Upper lobe of left lung (tissue), 6 donors: ENCODE data around the gene SLFN12L. TPM values are rescaled to one million over a fixed set of nuclear protein-coding genes. Genes with fewer than 3 reads are reported as not detected.

Experiments used
- ATAC-seq, 2 donors: fragments of 200-7000 bp; cut with Tn5 transposase; one replicate each; pipeline ENCODE4 v1.9.1; 2022; ENCODE audit warnings: mild to moderate bottlenecking in 2 of 2, moderate library complexity in 2 of 2; ENCODE audit not compliant: low FRiP score in 2 of 2
- DNase-seq, 2 donors: peaks; one replicate each; pipeline ENCODE4 v3.0.0-alpha.2; 2019 to 2020
- H3K27ac ChIP-seq, 4 donors: fragments of 200-600 bp; sonication (generic); one replicate each; pipeline ENCODE4 v1.5.1; 2016 to 2019
- H3K27me3 ChIP-seq, 4 donors: fragments of 200-600 bp; sonication (generic); one replicate each; pipeline ENCODE4 v1.5.1; 2017 to 2019
- H3K36me3 ChIP-seq, 4 donors: fragments of 200-600 bp; sonication (generic); one replicate each; pipeline ENCODE4 v1.5.1; 2016 to 2019
- H3K4me1 ChIP-seq, 4 donors: fragments of 200-600 bp; sonication (generic); one replicate each; pipeline ENCODE4 v1.5.1; 2018 to 2019
- H3K4me3 ChIP-seq, 4 donors: fragments of 200-600 bp; sonication (generic); one replicate each; pipeline ENCODE4 v1.5.1; 2017 to 2019; ENCODE audit warnings: mild to moderate bottlenecking in 2 of 4, moderate library complexity in 1 of 4
- H3K9me3 ChIP-seq, 4 donors: fragments of 200-600 bp; sonication (generic); one replicate each; pipeline ENCODE4 v1.5.1; 2018 to 2019
- EP300 ChIP-seq, 4 donors: sonication (generic); formaldehyde crosslinking; IDR thresholded peaks; one replicate each; pipeline ENCODE4 v1.5.1; 2017; ENCODE audit warnings: antibody characterized with exemption in 4 of 4, control low read depth in 2 of 4
- POLR2A ChIP-seq, 4 donors: fragments of 450-650 bp; IDR thresholded peaks; one replicate each; pipeline ENCODE4 v1.5.1; 2016 to 2017; ENCODE audit warnings: antibody characterized with exemption in 4 of 4, mild to moderate bottlenecking in 2 of 4
- POLR2AphosphoS5 ChIP-seq, 2 donors: sonication (generic); formaldehyde crosslinking; IDR thresholded peaks; one replicate each; pipeline ENCODE4 v1.5.1; 2017; ENCODE audit warnings: antibody characterized with exemption in 2 of 2
- WGBS, 2 donors: methylation state at CpG; one replicate each; pipeline ENCODE4 v1.1.5; 2017 to 2018; 5-methylcytosine and 5-hydroxymethylcytosine counted together
- total RNA-seq, 6 donors: library from RNA; depleted of rRNA in 4 of 6; stranded (reverse); fragments of >200 nt in 4 of 6; gene quantifications; one replicate each; pipeline versions ENCODE4 v1.1.0 to v1.2.1, GENCODE V29; 2016 to 2021
- TF ChIP-seq, protein P1 (sequence below), 6 experiments: fragments of 450-650 bp in 4 of 6; fragments of 200-600 bp in 2 of 6; sonication (generic) in 2 of 6; IDR thresholded peaks; one replicate each; pipeline ENCODE4 v1.5.1; 2016 to 2019; ENCODE audit warnings: antibody characterized with exemption in 6 of 6
- donor health status: DM: no; HTN: no; CAD: no; lungs with moderate emphysema.
- donor health status: DM: no; HTN: yes; CAD: no; lungs with severe emphysema.

SLFN12L gene
- total RNA-seq, 6 donors from 2014 or later, result 2.5 to 26.2 (median 5.9) TPM

DNA sequence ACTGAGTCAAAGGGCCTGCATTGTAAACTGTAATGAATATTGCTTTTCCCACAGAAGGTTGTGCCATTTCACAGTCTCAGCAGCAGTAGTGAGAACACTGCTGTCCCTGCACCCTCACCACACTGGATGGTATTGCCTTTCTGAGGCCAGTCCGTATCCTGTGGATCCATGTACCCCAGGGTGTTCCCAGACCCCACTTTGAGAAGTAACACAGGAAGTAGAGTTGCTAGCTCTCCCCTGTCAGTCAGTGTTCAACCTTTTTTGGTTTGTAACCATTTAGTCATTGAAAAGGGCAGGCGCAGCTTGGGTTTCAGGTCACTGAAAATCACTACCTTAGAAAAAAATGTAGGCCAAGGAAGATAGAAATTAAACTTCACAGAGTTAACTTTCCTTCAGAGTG is 37.9 kb downstream of the SLFN12L start:
- Histone ChIP-seq H3K4me1 (peaks cover 0 to 29% (median 2%) of the 10 kb centered on the region in 4 donors), H3K9me3 (no peaks in the 10 kb centered on the region), H3K27ac (no peak overlapping the region), H3K27me3 (peaks cover 0 to 28% (median 12%) of the 10 kb centered on the region in 4 donors), H3K4me3 (no peak overlapping the region), H3K36me3 (no peaks in the 10 kb centered on the region)
- ATAC-seq (no peak), DNase-seq (no peak)
- TF ChIP-seq EP300 (IDR thresholded peaks at IDR 0.05) (no peak), POLR2AphosphoS5 (IDR thresholded peaks at IDR 0.05) (no peak), POLR2A (IDR thresholded peaks at IDR 0.05) (no peak)
- TF ChIP-seq, protein P1, sequence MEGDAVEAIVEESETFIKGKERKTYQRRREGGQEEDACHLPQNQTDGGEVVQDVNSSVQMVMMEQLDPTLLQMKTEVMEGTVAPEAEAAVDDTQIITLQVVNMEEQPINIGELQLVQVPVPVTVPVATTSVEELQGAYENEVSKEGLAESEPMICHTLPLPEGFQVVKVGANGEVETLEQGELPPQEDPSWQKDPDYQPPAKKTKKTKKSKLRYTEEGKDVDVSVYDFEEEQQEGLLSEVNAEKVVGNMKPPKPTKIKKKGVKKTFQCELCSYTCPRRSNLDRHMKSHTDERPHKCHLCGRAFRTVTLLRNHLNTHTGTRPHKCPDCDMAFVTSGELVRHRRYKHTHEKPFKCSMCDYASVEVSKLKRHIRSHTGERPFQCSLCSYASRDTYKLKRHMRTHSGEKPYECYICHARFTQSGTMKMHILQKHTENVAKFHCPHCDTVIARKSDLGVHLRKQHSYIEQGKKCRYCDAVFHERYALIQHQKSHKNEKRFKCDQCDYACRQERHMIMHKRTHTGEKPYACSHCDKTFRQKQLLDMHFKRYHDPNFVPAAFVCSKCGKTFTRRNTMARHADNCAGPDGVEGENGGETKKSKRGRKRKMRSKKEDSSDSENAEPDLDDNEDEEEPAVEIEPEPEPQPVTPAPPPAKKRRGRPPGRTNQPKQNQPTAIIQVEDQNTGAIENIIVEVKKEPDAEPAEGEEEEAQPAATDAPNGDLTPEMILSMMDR (IDR thresholded peaks at IDR 0.05), result no peak
- 58 to 88% methylated on average over 2 of the region's 2 CpGs for WGBS, 2 donors

DNA sequence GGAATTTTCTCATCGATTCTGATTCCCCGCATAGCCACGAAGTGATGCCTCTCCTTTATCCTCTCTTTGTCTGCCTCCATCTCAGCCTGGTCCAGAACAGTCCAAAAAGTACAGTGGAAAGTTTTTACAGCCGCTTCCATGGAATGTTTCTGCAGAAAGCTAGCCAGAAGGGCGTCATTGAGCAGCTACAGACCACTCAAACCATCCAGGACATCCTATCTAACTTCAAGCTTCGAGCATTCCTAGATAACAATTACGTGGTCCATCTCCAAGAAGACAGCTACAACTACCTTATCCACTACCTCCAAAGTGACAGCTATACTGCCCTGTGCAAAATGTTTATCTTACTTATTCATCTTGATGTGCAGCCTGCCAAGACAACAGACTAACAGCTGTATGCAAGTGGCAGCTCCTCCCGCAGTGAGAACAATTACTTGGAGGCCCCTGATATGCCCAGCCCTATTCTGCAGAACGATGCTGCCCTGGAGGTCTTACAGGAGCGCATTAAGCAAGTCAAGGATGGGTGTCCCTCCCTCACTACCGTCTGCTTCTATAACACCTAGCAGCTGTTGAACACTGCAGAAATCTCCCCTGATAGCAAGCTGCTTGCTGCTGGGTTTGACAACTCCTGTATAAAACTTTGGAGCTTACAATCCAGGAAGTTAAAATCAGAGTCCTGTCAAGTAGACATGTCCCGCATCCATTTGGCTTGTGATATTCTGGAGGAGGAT is 38.9 kb downstream of the SLFN12L start:
- no peak overlapping the region for H3K27ac ChIP-seq
- H3K4me1 ChIP-seq, result peaks cover 0 to 29% (median 2%) of the 10 kb centered on the region in 4 donors
- H3K4me3 ChIP-seq, result peak overlapping the region in 3 of 4 donors; percentile 18 to 27 (median 26)
- no peaks in the 10 kb centered on the region for H3K9me3 ChIP-seq
- WGBS, 2 donors, result 26 to 32% methylated on average over 12 of the region's 12 CpGs
- peaks cover 3 to 28% (median 12%) of the 10 kb centered on the region in 4 donors for H3K27me3 ChIP-seq
- H3K36me3 ChIP-seq, result no peaks in the 10 kb centered on the region
- DNase-seq (no peak), ATAC-seq (no peak)
- TF ChIP-seq, protein P1 (IDR thresholded peaks at IDR 0.05), result no peak
- no peak for TF ChIP-seq EP300 (IDR thresholded peaks at IDR 0.05)
- TF ChIP-seq POLR2AphosphoS5 (IDR thresholded peaks at IDR 0.05), result no peak
- no peak for TF ChIP-seq POLR2A (IDR thresholded peaks at IDR 0.05)

DNA sequence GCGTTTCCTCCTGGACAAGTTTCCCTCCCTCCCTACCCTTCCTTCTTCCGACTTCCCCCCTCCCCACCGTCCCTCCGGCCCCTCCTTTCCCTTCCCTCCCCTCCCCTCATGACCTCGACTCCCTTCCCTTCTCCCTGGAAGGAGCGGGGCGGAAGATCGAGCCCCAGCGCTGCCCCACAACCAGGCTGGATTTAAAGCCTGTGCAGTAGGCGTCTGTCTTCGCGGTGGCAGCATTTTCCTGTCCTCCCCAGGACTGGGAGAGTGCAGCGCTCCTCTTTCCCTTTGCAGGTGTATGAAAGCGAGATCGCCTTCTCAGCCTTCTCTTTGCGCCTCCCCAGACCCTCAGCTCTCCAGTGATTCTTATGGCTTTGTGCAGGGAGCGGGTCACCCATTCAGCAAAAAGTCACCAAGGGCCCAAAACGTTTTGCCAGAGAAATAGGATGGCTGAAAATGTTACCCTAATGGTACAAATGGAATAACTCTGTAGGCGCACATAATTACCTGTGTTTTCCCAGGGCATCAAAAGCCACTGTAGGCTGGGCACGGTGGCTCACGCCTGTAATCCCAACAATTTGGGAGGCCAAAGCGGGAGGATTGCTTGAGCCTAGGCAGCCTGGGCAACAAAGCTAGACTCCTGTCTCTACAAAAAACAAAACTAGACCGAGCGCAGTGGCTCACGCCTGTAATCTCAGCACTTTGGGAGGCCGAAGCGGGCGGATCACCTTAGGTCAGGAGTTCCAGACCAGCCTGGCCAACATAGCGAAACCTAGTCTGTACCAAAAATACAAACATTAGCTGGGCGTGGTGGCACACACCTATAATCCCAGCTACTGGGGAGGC is 40.8 kb downstream of the SLFN12L start:
- Histone ChIP-seq H3K27me3 (peaks cover 3 to 32% (median 16%) of the 10 kb centered on the region in 4 donors), H3K36me3 (no peaks in the 10 kb centered on the region), H3K4me3 (no peak overlapping the region), H3K27ac (no peak overlapping the region), H3K9me3 (no peaks in the 10 kb centered on the region), H3K4me1 (peaks cover 0 to 29% (median 2%) of the 10 kb centered on the region in 4 donors)
- TF ChIP-seq POLR2AphosphoS5 (IDR thresholded peaks at IDR 0.05), result no peak
- TF ChIP-seq POLR2A (IDR thresholded peaks at IDR 0.05), result no peak
- TF ChIP-seq, protein P1 (IDR thresholded peaks at IDR 0.05), result no peak
- no peak for ATAC-seq
- DNase-seq, result peak in 1 of 2 donors; percentile 18
- WGBS, 2 donors, result 36 to 37% methylated on average over 27 to 30 of the region's 30 CpGs

DNA sequence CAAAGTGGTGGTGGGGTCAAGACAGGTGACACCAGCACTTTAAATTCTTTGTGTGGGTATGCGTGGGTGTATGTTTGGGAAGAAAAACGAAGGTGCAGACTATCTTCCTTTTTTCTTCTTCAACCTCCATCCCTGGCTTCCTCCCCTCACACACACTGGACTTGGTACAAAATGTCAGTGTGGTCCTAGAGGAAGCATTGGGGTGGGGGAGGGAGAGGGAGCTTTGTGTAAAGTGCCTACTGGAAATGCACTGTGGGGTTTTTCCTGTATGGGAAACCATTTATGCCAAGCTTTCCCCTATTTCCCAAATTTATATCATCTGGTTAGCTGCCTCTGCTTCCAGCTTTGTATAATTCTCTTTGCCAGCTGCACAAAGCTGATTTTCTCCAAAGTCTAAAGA is 44.4 kb downstream of the SLFN12L start:
- ATAC-seq, result no peak
- 21 to 25% methylated on average over 2 of the region's 2 CpGs for WGBS, 2 donors
- H3K27me3 ChIP-seq, result peaks cover 3 to 52% (median 21%) of the 10 kb centered on the region in 4 donors

More for the DNA sequence above, 44.4 kb downstream of the SLFN12L start:
- Histone ChIP-seq H3K4me3 (no peak overlapping the region), H3K27ac (no peak overlapping the region), H3K9me3 (no peaks in the 10 kb centered on the region), H3K4me1 (peaks cover 0 to 29% (median 5%) of the 10 kb centered on the region in 4 donors), H3K36me3 (no peaks in the 10 kb centered on the region)
- TF ChIP-seq POLR2A (IDR thresholded peaks at IDR 0.05) (no peak), POLR2AphosphoS5 (IDR thresholded peaks at IDR 0.05) (no peak), EP300 (IDR thresholded peaks at IDR 0.05) (no peak)
- TF ChIP-seq, protein P1 (IDR thresholded peaks at IDR 0.05), result no peak
- DNase-seq, result no peak
